ENCODE data around the gene PSAT1. TPM values are rescaled to one million over a fixed set of nuclear protein-coding genes. Genes with fewer than 3 reads are reported as not detected.

PSAT1 gene
- total RNA-seq, 1 experiment from 2014 or later = 215 TPM

DNA sequence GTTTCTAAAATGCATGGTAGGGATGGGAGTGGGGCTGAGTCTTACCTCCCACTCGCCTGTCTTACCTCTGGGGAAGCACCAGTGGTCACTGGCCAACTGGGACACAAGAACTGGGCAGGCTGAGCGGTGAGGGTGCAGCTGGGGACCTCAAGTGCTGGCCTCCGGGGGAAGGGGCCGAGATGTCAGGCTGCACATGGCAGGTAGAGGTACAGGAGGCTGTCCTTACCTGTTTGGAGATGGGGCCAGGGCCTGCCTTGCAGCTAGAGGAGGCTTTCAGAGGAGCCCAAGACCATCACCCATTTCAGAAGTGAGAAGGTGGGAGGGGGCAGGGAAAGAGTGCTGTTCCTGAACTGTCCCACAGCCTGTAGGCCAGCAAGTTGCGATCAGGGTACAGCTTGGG is 14.2 kb downstream of the PSAT1 start:
- Histone ChIP-seq H4K20me1 (ENCODE audit: control insufficient read depth, insufficient read depth, insufficient read length) (no peaks in the 10 kb centered on the region), H3K9me3 (ENCODE audit: control insufficient read depth, low read depth, low read length) (no peaks in the 10 kb centered on the region), H3K9ac (ENCODE audit: extremely low read depth, insufficient read length, low read length) (no peak overlapping the region), H3K4ac (ENCODE audit: low read depth, low read length) (no peak overlapping the region), H2AFZ (ENCODE audit: low read length) (no peak overlapping the region), H3K56ac (ENCODE audit: insufficient read length, low read depth, low read length) (no peak overlapping the region), H2BK15ac (ENCODE audit: low read depth, low read length) (no peak overlapping the region), H3K18ac (ENCODE audit: insufficient read length, low read depth, low read length) (no peak overlapping the region), H2BK20ac (ENCODE audit: low read depth, low read length, poor library complexity, severe bottlenecking) (no peak overlapping the region), H3K79me2 (ENCODE audit: insufficient read depth, low read length) (0 out of 2 replicates have a peak, but pooled peaks cover 4% of the 10 kb centered on the region), H4K5ac (ENCODE audit: insufficient read length, low read depth, low read length) (no peak overlapping the region), H2BK5ac (ENCODE audit: insufficient read length, low read length) (no peak overlapping the region), H3K27me3 (ENCODE audit: insufficient read depth, low read length) (no peaks in the 10 kb centered on the region), H3K23me2 (ENCODE audit: insufficient read length, low read depth, low read length, poor library complexity, severe bottlenecking) (no peaks in the 10 kb centered on the region), H3K27ac (ENCODE audit: insufficient read length, low read depth, low read length) (no peak overlapping the region), H4K8ac (replicated peaks; ENCODE audit: insufficient read length, low read depth, low read length) (no peak overlapping the region), H3K4me2 (ENCODE audit: insufficient read depth, insufficient read length, low read length) (no peak overlapping the region), H2BK12ac (ENCODE audit: insufficient read length, low read depth, low read length) (no peak overlapping the region), H3T11ph (ENCODE audit: low read length) (no peak overlapping the region), H3K23ac (ENCODE audit: insufficient read length, low read depth, low read length) (no peak overlapping the region), H3K79me1 (ENCODE audit: insufficient read depth, low read depth, low read length, poor library complexity, severe bottlenecking) (peaks cover 3% of the 10 kb centered on the region), H3K4me1 (ENCODE audit: insufficient read depth, low read length) (no peaks in the 10 kb centered on the region), H4K91ac (ENCODE audit: insufficient read length, low read depth, low read length) (no peak overlapping the region), H2BK120ac (ENCODE audit: low read depth, low read length, poor library complexity, severe bottlenecking) (no peak overlapping the region), H2AK5ac (ENCODE audit: insufficient read length, low read length) (no peak overlapping the region), H3K14ac (ENCODE audit: insufficient read depth, low read length) (no peak overlapping the region)
- TF ChIP-seq, protein P1, sequence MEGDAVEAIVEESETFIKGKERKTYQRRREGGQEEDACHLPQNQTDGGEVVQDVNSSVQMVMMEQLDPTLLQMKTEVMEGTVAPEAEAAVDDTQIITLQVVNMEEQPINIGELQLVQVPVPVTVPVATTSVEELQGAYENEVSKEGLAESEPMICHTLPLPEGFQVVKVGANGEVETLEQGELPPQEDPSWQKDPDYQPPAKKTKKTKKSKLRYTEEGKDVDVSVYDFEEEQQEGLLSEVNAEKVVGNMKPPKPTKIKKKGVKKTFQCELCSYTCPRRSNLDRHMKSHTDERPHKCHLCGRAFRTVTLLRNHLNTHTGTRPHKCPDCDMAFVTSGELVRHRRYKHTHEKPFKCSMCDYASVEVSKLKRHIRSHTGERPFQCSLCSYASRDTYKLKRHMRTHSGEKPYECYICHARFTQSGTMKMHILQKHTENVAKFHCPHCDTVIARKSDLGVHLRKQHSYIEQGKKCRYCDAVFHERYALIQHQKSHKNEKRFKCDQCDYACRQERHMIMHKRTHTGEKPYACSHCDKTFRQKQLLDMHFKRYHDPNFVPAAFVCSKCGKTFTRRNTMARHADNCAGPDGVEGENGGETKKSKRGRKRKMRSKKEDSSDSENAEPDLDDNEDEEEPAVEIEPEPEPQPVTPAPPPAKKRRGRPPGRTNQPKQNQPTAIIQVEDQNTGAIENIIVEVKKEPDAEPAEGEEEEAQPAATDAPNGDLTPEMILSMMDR (conservative IDR thresholded peaks at IDR 0.05) = no peak
- Mint-ChIP-seq H3K36me3 (ENCODE audit: insufficient read depth in 1 of 3, low read depth in 3 of 3) (peaks cover 67 to 91% (median 81%) of the 10 kb centered on the region in 3 experiments), H3K27ac (peak overlapping the region in 2 of 3 experiments; percentile 39 to 44; a peak in 2 of 7 replicates), H3K9me3 (no peaks in the 10 kb centered on the region), H3K4me3 (no peak overlapping the region), H3K27me3 (ENCODE audit: low read depth) (no peaks in the 10 kb centered on the region), H3K4me1 (peaks cover 0 to 6% of the 10 kb centered on the region in 2 experiments; a peak in 1 of 4 replicates)
- no peak for DNase-seq
- WGBS (ENCODE audit: extremely low coverage, insufficient read length, low lambda C conversion rate) = no CpG with 5 or more reads among the region's 5 CpGs
